HEK293 (cell line): ENCODE data around the gene GBA3.

Experiments used
- CTCF ChIA-PET: fragments of 350-600 bp; formaldehyde crosslinking; extraction: SDS; loops from one replicate; lab custom pipeline; 2021; ENCODE audit warnings: antibody characterized with exemption; lab: Yijun Ruan, JAX
- POLR2A ChIA-PET: fragments of 300-600 bp; formaldehyde crosslinking; extraction: SDS; loops from one replicate; lab custom pipeline; 2020; ENCODE audit warnings: antibody characterized with exemption, inconsistent platforms; lab: Yijun Ruan, JAX
- H3K27ac ChIP-seq: fragments of 200-500 bp; sonication (Bioruptor generic); 2 replicates; pipeline ENCODE4 v1.5.1; 2014; ENCODE audit warnings: low read depth, low read length, control low read depth, inconsistent platforms; ENCODE audit errors: extremely low read depth
- H3K36me3 ChIP-seq, 2 experiments: fragments of 200-500 bp in 1 of 2; sonication (Bioruptor generic) in 1 of 2; 1 replicate in 1 of 2; 2 replicates in 1 of 2; pipeline ENCODE4 v1.5.1; 2014 to 2017; ENCODE audit warnings: inconsistent platforms in 2 of 2, low read length in 2 of 2; ENCODE audit not compliant: control insufficient read depth in 2 of 2, insufficient read depth in 1 of 2
- H3K4me1 ChIP-seq: fragments of 200-500 bp; sonication (Bioruptor generic); 2 replicates; pipeline ENCODE4 v1.5.1; 2014; ENCODE audit warnings: mild to moderate bottlenecking, low read length, inconsistent platforms; ENCODE audit not compliant: control insufficient read depth, insufficient read depth
- H3K4me3 ChIP-seq: 2 replicates; pipeline ENCODE4 v1.5.1; 2011; ENCODE audit warnings: low read depth, mild to moderate bottlenecking, control low read depth, low read length, moderate library complexity
- H3K9me3 ChIP-seq: fragments of 200-500 bp; sonication (Bioruptor generic); 2 replicates; pipeline ENCODE4 v1.5.1; 2014; ENCODE audit warnings: low read depth, low read length, inconsistent platforms; ENCODE audit not compliant: control insufficient read depth, insufficient read depth
- AEBP2 ChIP-seq: fragments of 450-650 bp; formaldehyde crosslinking; IDR thresholded peaks from 2 replicates; pipeline ENCODE4 v1.5.1; 2016; ENCODE audit warnings: missing biosample characterization, missing genetic modification characterization, borderline replicate concordance
- GLI4 ChIP-seq: fragments of 450-650 bp; formaldehyde crosslinking; IDR thresholded peaks from 2 replicates; pipeline ENCODE4 v1.5.1; 2016; ENCODE audit warnings: missing biosample characterization, missing genetic modification characterization
- KLF17 ChIP-seq: fragments of 450-650 bp; formaldehyde crosslinking; IDR thresholded peaks from 2 replicates; pipeline ENCODE4 v1.5.1; 2016; ENCODE audit warnings: missing biosample characterization, missing genetic modification characterization
- MYNN ChIP-seq: fragments of 450-650 bp; formaldehyde crosslinking; IDR thresholded peaks from 2 replicates; pipeline ENCODE4 v1.5.1; 2016; ENCODE audit warnings: missing biosample characterization, missing genetic modification characterization, borderline replicate concordance
- PRDM1 ChIP-seq: fragments of 450-650 bp; formaldehyde crosslinking; IDR thresholded peaks from 2 replicates; pipeline ENCODE4; 2016; ENCODE audit warnings: missing biosample characterization, missing genetic modification characterization
- SP7 ChIP-seq: fragments of 450-650 bp; formaldehyde crosslinking; IDR thresholded peaks from 2 replicates; pipeline ENCODE4 v1.5.1; 2016; ENCODE audit warnings: missing biosample characterization, missing genetic modification characterization
- YY1 ChIP-seq: fragments of 450-650 bp; formaldehyde crosslinking; IDR thresholded peaks from 2 replicates; pipeline ENCODE4 v1.5.1; 2018; ENCODE audit warnings: missing biosample characterization, missing genetic modification characterization
- YY2 ChIP-seq: fragments of 450-650 bp; formaldehyde crosslinking; IDR thresholded peaks from 2 replicates; pipeline ENCODE4 v1.5.1; 2016; ENCODE audit warnings: missing biosample characterization, missing genetic modification characterization
- ZBTB11 ChIP-seq: fragments of 450-650 bp; formaldehyde crosslinking; conservative IDR thresholded peaks from 2 replicates; pipeline ENCODE4 v1.5.1; 2016; ENCODE audit warnings: low read depth, missing biosample characterization, missing genetic modification characterization
- ZNF114 ChIP-seq: fragments of 450-650 bp; formaldehyde crosslinking; IDR thresholded peaks from 2 replicates; pipeline ENCODE4 v1.5.0; 2017; ENCODE audit warnings: missing biosample characterization, missing genetic modification characterization
- ZNF138 ChIP-seq: fragments of 450-650 bp; formaldehyde crosslinking; IDR thresholded peaks from 2 replicates; pipeline ENCODE4 v1.5.1; 2016; ENCODE audit warnings: missing biosample characterization, missing genetic modification characterization, borderline replicate concordance
- ZNF174 ChIP-seq: fragments of 450-650 bp; formaldehyde crosslinking; IDR thresholded peaks from 2 replicates; pipeline ENCODE4 v1.5.0; 2017; ENCODE audit warnings: missing biosample characterization, mild to moderate bottlenecking, missing genetic modification characterization
- ZNF214 ChIP-seq: fragments of 450-650 bp; formaldehyde crosslinking; IDR thresholded peaks from 2 replicates; pipeline ENCODE4 v1.5.1; 2017; ENCODE audit warnings: missing biosample characterization, mild to moderate bottlenecking, missing genetic modification characterization, borderline replicate concordance
- ZNF302 ChIP-seq: fragments of 450-650 bp; formaldehyde crosslinking; IDR thresholded peaks from 2 replicates; pipeline ENCODE4 v1.5.1; 2016; ENCODE audit warnings: missing biosample characterization, missing genetic modification characterization, low read depth
- ZNF398 ChIP-seq: fragments of 450-650 bp; formaldehyde crosslinking; IDR thresholded peaks from 2 replicates; pipeline ENCODE4 v1.5.1; 2017; ENCODE audit warnings: missing biosample characterization, missing genetic modification characterization
- ZNF473 ChIP-seq: fragments of 450-650 bp; formaldehyde crosslinking; IDR thresholded peaks from 2 replicates; pipeline ENCODE4 v1.5.1; 2017; ENCODE audit warnings: missing biosample characterization, missing genetic modification characterization
- ZNF521 ChIP-seq: fragments of 450-650 bp; formaldehyde crosslinking; IDR thresholded peaks from 2 replicates; pipeline ENCODE4 v1.5.1; 2017; ENCODE audit warnings: missing biosample characterization, mild to moderate bottlenecking, missing genetic modification characterization
- ZNF600 ChIP-seq: fragments of 450-650 bp; formaldehyde crosslinking; IDR thresholded peaks from 2 replicates; pipeline ENCODE4 v1.5.1; 2016; ENCODE audit warnings: missing biosample characterization, missing genetic modification characterization
- ZNF664 ChIP-seq: fragments of 450-650 bp; formaldehyde crosslinking; IDR thresholded peaks from 2 replicates; pipeline ENCODE4 v1.5.1; 2016; ENCODE audit warnings: missing biosample characterization, missing genetic modification characterization
- ZNF704 ChIP-seq: fragments of 450-650 bp; formaldehyde crosslinking; IDR thresholded peaks from 2 replicates; pipeline ENCODE4 v1.5.1; 2016; ENCODE audit warnings: missing biosample characterization, missing genetic modification characterization
- ZNF785 ChIP-seq: fragments of 450-650 bp; formaldehyde crosslinking; IDR thresholded peaks from 2 replicates; pipeline ENCODE4 v1.5.1; 2016; ENCODE audit warnings: missing biosample characterization, missing genetic modification characterization
- ZSCAN18 ChIP-seq: fragments of 450-650 bp; formaldehyde crosslinking; IDR thresholded peaks from 2 replicates; pipeline ENCODE4 v1.5.1; 2016; ENCODE audit warnings: missing biosample characterization, missing genetic modification characterization
- ZSCAN4 ChIP-seq: fragments of 450-650 bp; formaldehyde crosslinking; IDR thresholded peaks from 2 replicates; pipeline ENCODE4 v1.5.1; 2017; ENCODE audit warnings: missing biosample characterization, missing genetic modification characterization

Gene GBA3

GRCh38 chr4:22712105-22712504, 19.4 kb downstream of the GBA3 start (continued):
- TF ChIP-seq ZNF473 (tag by site-specific recombination) = no peak
- TF ChIP-seq ZBTB11 (tag by site-specific recombination) = no peak
- TF ChIP-seq ZNF785 (tag by site-specific recombination) = no peak

- ChIA-PET POLR2A (no interaction called here), CTCF (no interaction called here)
- TF ChIP-seq MYNN (tag by site-specific recombination) (no peak), PRDM1 (no peak), ZNF214 (tag by site-specific recombination) (no peak), ZNF600 (tag by site-specific recombination) (no peak), ZSCAN4 (no peak), KLF17 (no peak), SP7 (tag by site-specific recombination) (no peak), ZNF704 (tag by site-specific recombination) (no peak), GLI4 (tag by site-specific recombination) (no peak), ZSCAN18 (no peak), ZNF138 (tag by site-specific recombination) (no peak), ZNF174 (tag by site-specific recombination) (no peak), ZNF664 (tag by site-specific recombination) (no peak), ZNF302 (no peak), YY2 (no peak), ZNF398 (no peak), ZNF114 (tag by site-specific recombination) (no peak), AEBP2 (tag by site-specific recombination) (no peak), ZNF521 (no peak), YY1 (no peak)
- no peaks in the 10 kb centered on the region for H3K4me1 ChIP-seq
- no peaks in the 10 kb centered on the region for H3K36me3 ChIP-seq
- no peak overlapping the region for H3K27ac ChIP-seq
- H3K4me3 ChIP-seq = no peak overlapping the region
- no peaks in the 10 kb centered on the region for H3K9me3 ChIP-seq
These were observed 19.8 kb downstream of the GBA3 start for GRCh38 chr4:22712529-22712928.
